ENCODE measurements around the gene ACAD9. TPM values are rescaled to one million over a fixed set of nuclear protein-coding genes. Genes with fewer than 3 reads are reported as not detected.

The ACAD9 gene
- total and polyA plus RNA-seq, 2 donors (not counting 1 experiment from before 2014, with no cell fraction given) = 33.6 to 57.6 TPM

DNA sequence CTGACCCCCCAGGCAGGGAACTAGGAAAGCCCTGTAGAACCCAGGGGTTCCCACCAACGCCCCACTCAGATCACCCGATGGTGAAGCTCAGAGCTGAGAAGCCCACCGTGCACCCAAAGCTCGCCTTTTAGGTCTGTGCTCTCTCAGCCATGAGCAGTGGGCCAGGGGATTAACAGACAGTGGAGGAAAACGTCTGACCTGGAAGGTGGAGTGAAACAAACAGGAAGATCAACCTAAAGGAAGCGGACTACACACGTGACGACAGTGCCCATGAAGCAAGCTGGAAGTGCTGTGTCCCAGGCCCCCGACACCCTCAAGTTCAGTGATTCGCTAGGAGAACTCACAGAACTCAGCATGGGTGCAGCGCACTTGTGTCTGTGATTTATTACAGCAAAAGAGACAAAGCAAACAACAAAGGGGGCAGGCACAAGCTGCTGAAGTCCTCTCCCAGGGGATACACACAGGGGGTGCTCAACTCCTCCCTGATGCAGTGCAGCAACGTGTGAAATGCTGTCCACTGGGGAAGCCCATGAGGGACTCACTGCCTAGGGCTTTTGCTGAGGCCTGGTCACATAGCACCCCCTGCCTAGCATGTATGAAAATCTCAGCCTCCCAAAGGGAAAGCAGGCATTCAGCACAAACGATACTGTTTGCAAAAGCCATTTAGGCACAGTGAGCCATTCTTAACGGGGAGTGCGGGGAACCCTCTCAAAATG is 71.0 kb downstream of the ACAD9 start:
- no peak overlapping the region for H2AFZ ChIP-seq (ENCODE audit: insufficient read depth, low read depth, low read length, poor library complexity, severe bottlenecking)
- no peaks in the 10 kb centered on the region for H3K36me3 ChIP-seq (replicated peaks in 1 of 2; ENCODE audit: control extremely low read depth in 1 of 2, control insufficient read depth in 1 of 2, extremely low read depth in 1 of 2, insufficient read depth in 2 of 2, low read length in 1 of 2)
- Mint-ChIP-seq H3K27me3 (peaks cover 3% of the 10 kb centered on the region), H3K4me3 (no peak overlapping the region), H3K27ac (no peak overlapping the region), H3K4me1 (no peaks in the 10 kb centered on the region), H3K9me3 (ENCODE audit: insufficient read depth) (no peaks in the 10 kb centered on the region)
- no peak overlapping the region for H3K4me3 ChIP-seq (ENCODE audit: control extremely low read depth in 1 of 5, extremely low read depth in 1 of 5, insufficient read depth in 1 of 5, low read depth in 2 of 5, low read length in 4 of 5)
- TF ChIP-seq, protein P1, sequence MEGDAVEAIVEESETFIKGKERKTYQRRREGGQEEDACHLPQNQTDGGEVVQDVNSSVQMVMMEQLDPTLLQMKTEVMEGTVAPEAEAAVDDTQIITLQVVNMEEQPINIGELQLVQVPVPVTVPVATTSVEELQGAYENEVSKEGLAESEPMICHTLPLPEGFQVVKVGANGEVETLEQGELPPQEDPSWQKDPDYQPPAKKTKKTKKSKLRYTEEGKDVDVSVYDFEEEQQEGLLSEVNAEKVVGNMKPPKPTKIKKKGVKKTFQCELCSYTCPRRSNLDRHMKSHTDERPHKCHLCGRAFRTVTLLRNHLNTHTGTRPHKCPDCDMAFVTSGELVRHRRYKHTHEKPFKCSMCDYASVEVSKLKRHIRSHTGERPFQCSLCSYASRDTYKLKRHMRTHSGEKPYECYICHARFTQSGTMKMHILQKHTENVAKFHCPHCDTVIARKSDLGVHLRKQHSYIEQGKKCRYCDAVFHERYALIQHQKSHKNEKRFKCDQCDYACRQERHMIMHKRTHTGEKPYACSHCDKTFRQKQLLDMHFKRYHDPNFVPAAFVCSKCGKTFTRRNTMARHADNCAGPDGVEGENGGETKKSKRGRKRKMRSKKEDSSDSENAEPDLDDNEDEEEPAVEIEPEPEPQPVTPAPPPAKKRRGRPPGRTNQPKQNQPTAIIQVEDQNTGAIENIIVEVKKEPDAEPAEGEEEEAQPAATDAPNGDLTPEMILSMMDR (IDR thresholded peaks at IDR 0.05) = no peak
- no peak for TF ChIP-seq EZH2 (IDR thresholded peaks at IDR 0.05; ENCODE audit: borderline replicate concordance, insufficient read depth, low read depth, low read length, poor library complexity, severe bottlenecking)
- no peaks in the 10 kb centered on the region for H4K20me1 ChIP-seq (ENCODE audit: control insufficient read depth, insufficient read depth, low read length, poor library complexity, severe bottlenecking)
- DNase-seq (no peak), ATAC-seq (ENCODE audit: low read depth) (no peak)
- ChIA-PET POLR2A (no interaction called here), CTCF (interaction anchor here (1.1 kb wide), 1 partner anchor 20 kb away, joined by 3 read pairs; no protein-coding TSS in a partner anchor)
- no peaks in the 10 kb centered on the region for H3K4me1 ChIP-seq (ENCODE audit: control insufficient read depth in 2 of 2, insufficient read depth in 2 of 2, low read length in 2 of 2)
- H3K9me3 ChIP-seq (ENCODE audit: control extremely low read depth in 1 of 3, control insufficient read depth in 2 of 3, insufficient read depth in 1 of 3, low read length in 2 of 3) = no peaks in the 10 kb centered on the region
- 81% methylated on average over 15 of the region's 15 CpGs for WGBS (ENCODE audit: insufficient coverage)
- no peak overlapping the region for H3K9ac ChIP-seq (ENCODE audit: low read length)
- H3K27me3 ChIP-seq (replicated peaks in 1 of 4; ENCODE audit: control extremely low read depth in 1 of 4, control insufficient read depth in 3 of 4, insufficient read depth in 4 of 4, low read length in 3 of 4) = no peaks in the 10 kb centered on the region
- intact Hi-C loops (cut with micrococcal nuclease) = no loop called here
- no peaks in the 10 kb centered on the region for H3K79me2 ChIP-seq (ENCODE audit: control insufficient read depth, insufficient read depth, low read length)
- H3K27ac ChIP-seq (ENCODE audit: low read length in 2 of 2) = no peak overlapping the region
- no peak overlapping the region for H3K4me2 ChIP-seq (replicated peaks; ENCODE audit: low read depth, low read length, poor library complexity, severe bottlenecking)

DNA sequence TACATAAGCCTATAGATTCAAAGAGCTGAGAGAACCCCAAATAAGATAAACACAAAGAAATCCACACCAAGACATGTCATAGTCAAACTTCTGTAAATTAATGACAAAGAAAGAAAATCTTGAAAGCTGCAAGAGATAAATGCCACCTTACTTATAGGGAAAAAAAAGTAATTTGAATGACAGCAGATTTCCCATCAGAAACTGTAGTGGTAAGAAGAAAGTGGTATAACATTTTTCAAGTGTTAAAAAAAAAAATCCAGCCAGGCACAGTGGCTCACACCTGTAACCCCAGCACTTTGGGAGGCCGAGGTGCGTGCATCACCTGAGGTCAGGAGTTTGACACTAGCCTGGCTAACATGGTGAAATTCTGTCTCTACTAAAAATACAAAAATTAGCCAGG is 77.0 kb downstream of the ACAD9 start:
- no peaks in the 10 kb centered on the region for H3K9me3 Mint-ChIP-seq (ENCODE audit: insufficient read depth)
- H3K4me1 ChIP-seq (ENCODE audit: control insufficient read depth in 2 of 2, insufficient read depth in 2 of 2, low read length in 2 of 2) = no peaks in the 10 kb centered on the region
- H3K27ac ChIP-seq (ENCODE audit: low read length in 2 of 2) = no peak overlapping the region
- 83% methylated on average over 2 of the region's 2 CpGs for WGBS (ENCODE audit: insufficient coverage)
- no peaks in the 10 kb centered on the region for H3K4me1 Mint-ChIP-seq
- TF ChIP-seq, protein P1 (IDR thresholded peaks at IDR 0.05) = no peak
- no peaks in the 10 kb centered on the region for H3K79me2 ChIP-seq (ENCODE audit: control insufficient read depth, insufficient read depth, low read length)
- intact Hi-C loops (cut with micrococcal nuclease) = no loop called here
- ChIA-PET CTCF (interaction anchor here (0.9 kb wide), 1 partner anchor 97 kb away, joined by 3 read pairs; no protein-coding TSS in a partner anchor), POLR2A (interaction anchor here (0.7 kb wide), 2 partner anchors 87 to 487 kb away, joined by 4 to 6 read pairs; no protein-coding TSS in a partner anchor)
- H3K27ac Mint-ChIP-seq = no peak overlapping the region
- ATAC-seq (ENCODE audit: low read depth) (no peak), DNase-seq (no peak)
- H3K27me3 ChIP-seq (replicated peaks in 1 of 4; ENCODE audit: control extremely low read depth in 1 of 4, control insufficient read depth in 3 of 4, insufficient read depth in 4 of 4, low read length in 3 of 4) = no peaks in the 10 kb centered on the region
- no peak overlapping the region for H3K9ac ChIP-seq (ENCODE audit: low read length)
- H3K4me3 ChIP-seq (ENCODE audit: control extremely low read depth in 1 of 5, extremely low read depth in 1 of 5, insufficient read depth in 1 of 5, low read depth in 2 of 5, low read length in 4 of 5) = no peak overlapping the region
- H3K27me3 Mint-ChIP-seq = peaks cover 13% of the 10 kb centered on the region
- peaks cover 0 to 5% (median 5%) of the 10 kb centered on the region in 3 donors for H3K9me3 ChIP-seq (ENCODE audit: control extremely low read depth in 1 of 3, control insufficient read depth in 2 of 3, insufficient read depth in 1 of 3, low read length in 2 of 3)
- no peak overlapping the region for H3K4me3 Mint-ChIP-seq
- H3K4me2 ChIP-seq (replicated peaks; ENCODE audit: low read depth, low read length, poor library complexity, severe bottlenecking) = no peak overlapping the region
- H4K20me1 ChIP-seq (ENCODE audit: control insufficient read depth, insufficient read depth, low read length, poor library complexity, severe bottlenecking) = no peaks in the 10 kb centered on the region
- H3K36me3 ChIP-seq (replicated peaks in 1 of 2; ENCODE audit: control extremely low read depth in 1 of 2, control insufficient read depth in 1 of 2, extremely low read depth in 1 of 2, insufficient read depth in 2 of 2, low read length in 1 of 2) = no peaks in the 10 kb centered on the region
- no peak overlapping the region for H2AFZ ChIP-seq (ENCODE audit: insufficient read depth, low read depth, low read length, poor library complexity, severe bottlenecking)

Measured in B cell (primary cell).